ENCODE measurements around the gene FAM81B.

Gene FAM81B

GRCh38 chr5:95471487-95471886 is 80.3 kb downstream of the FAM81B start:
- no peak for DNase-seq (ENCODE audit: low read depth, low spot score)

GRCh38 chr5:95471942-95472341 is 80.8 kb downstream of the FAM81B start:
- DNase-seq (ENCODE audit: low read depth, low spot score), result no peak

- no peak for DNase-seq (ENCODE audit: low read depth, low spot score)
Observed at GRCh38 chr5:95484421-95484820, 93.3 kb downstream of the FAM81B start.

- no peak for DNase-seq (ENCODE audit: low read depth, low spot score)
Observed at GRCh38 chr5:95486191-95486590, 95.0 kb downstream of the FAM81B start.

GRCh38 chr5:95487880-95488279 is 96.7 kb downstream of the FAM81B start:
- DNase-seq (ENCODE audit: low read depth, low spot score), result no peak

All from brain pericyte (primary cell).